WI38 (cell line): ENCODE data around the gene LRP2.

Experiments used
- H3K4me3 ChIP-seq: 2 replicates; pipeline ENCODE4 v1.5.1; 2011; ENCODE audit warnings: low read depth, mild to moderate bottlenecking, control low read depth, low read length
- TF ChIP-seq, protein P1 (sequence below): IDR thresholded peaks from 2 replicates; pipeline ENCODE4 v1.5.1; 2012; ENCODE audit warnings: low read depth, mild to moderate bottlenecking, control low read depth, low read length

Gene LRP2

DNA sequence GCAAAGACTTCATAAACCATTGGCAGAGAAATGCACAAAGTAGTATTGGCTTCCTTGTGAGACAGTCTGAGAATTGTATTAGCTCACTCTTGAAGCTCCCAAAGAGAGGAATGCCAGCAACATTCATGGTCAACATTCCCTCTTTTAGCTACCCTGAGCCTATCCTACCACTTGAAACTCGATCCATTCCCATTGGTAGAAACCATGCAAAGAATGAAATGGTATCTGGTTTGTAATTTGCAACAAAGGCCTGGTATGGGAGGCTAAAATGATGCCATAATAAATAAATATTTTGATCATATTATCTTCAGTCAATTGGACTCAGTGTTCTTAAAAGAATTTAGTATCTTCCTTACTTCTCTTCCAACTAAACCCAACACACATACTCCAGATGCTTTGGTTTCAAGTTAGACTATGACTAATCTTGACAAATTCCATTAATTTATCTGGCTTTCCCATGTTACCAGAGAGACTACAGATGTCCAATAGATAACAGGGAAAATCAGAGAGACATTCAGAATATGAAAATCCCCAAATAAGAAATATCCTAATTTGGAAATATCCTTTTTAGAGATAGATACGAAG, 190.1 kb downstream of the LRP2 start:
- no peak overlapping the region for H3K4me3 ChIP-seq
- TF ChIP-seq, protein P1, sequence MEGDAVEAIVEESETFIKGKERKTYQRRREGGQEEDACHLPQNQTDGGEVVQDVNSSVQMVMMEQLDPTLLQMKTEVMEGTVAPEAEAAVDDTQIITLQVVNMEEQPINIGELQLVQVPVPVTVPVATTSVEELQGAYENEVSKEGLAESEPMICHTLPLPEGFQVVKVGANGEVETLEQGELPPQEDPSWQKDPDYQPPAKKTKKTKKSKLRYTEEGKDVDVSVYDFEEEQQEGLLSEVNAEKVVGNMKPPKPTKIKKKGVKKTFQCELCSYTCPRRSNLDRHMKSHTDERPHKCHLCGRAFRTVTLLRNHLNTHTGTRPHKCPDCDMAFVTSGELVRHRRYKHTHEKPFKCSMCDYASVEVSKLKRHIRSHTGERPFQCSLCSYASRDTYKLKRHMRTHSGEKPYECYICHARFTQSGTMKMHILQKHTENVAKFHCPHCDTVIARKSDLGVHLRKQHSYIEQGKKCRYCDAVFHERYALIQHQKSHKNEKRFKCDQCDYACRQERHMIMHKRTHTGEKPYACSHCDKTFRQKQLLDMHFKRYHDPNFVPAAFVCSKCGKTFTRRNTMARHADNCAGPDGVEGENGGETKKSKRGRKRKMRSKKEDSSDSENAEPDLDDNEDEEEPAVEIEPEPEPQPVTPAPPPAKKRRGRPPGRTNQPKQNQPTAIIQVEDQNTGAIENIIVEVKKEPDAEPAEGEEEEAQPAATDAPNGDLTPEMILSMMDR: no peak

GRCh38 chr2:169165791-169166190, 196.5 kb downstream of the LRP2 start:
- H3K4me3 ChIP-seq: no peak overlapping the region
- TF ChIP-seq, protein P1: no peak

DNA sequence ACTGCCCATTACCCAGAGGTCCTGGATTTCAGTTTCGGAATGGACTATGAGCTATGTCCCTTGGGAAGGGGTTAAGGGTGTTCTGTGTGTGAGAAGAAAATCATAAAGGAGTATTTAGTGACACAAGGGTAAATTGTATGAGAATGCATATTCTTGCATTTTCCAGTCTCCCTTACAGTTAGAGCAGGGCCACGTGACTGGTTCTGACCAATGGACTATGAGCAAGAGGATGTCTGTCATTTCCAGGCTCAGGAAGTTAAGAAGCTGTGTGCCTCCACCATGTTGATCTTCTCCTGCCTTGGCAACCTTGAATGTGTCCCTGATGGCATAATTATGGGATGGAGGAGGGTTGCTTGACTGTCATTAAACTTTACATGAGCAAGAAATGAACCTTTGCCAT, 198.0 kb downstream of the LRP2 start:
- TF ChIP-seq, protein P1: no peak
- H3K4me3 ChIP-seq: no peak overlapping the region

- TF ChIP-seq, protein P1: no peak
- no peak overlapping the region for H3K4me3 ChIP-seq
Observed at GRCh38 chr2:169162613-169163012, 199.7 kb downstream of the LRP2 start.

GRCh38 chr2:169160926-169161481, 201.3 kb downstream of the LRP2 start:
- TF ChIP-seq, protein P1: no peak

GRCh38 chr2:169159686-169160085, 202.6 kb downstream of the LRP2 start:
- no peak overlapping the region for H3K4me3 ChIP-seq
- TF ChIP-seq, protein P1: no peak

More at GRCh38 chr2:169160926-169161481, 201.3 kb downstream of the LRP2 start:
- no peak overlapping the region for H3K4me3 ChIP-seq

- no peak overlapping the region for H3K4me3 ChIP-seq
- TF ChIP-seq, protein P1: no peak
Observed at GRCh38 chr2:169158874-169159273, 203.5 kb downstream of the LRP2 start.
